OCI-LY7 (cell line): Measurements from ENCODE around the gene HOXA4.

Experiments used
- EZH2phosphoT487 ChIP-seq: fragments of 200-600 bp; sonication (generic); IDR thresholded peaks from 2 replicates; pipeline ENCODE4 v1.6.1; 2018; ENCODE audit warnings: low read depth, borderline replicate concordance, mild to moderate bottlenecking, mixed run types, antibody characterized with exemption, low read length, moderate library complexity, mixed read lengths
- TF ChIP-seq, protein P1 (sequence below): fragments of 200-600 bp; sonication (generic); conservative IDR thresholded peaks from 2 replicates; pipeline ENCODE4 v1.5.1; 2014; ENCODE audit warnings: mild to moderate bottlenecking, antibody characterized with exemption, low read length, moderate library complexity, mixed read lengths

GRCh38 chr7:27140126-27140857, 9.7 kb upstream of the HOXA4 start:
- TF ChIP-seq, protein P1, sequence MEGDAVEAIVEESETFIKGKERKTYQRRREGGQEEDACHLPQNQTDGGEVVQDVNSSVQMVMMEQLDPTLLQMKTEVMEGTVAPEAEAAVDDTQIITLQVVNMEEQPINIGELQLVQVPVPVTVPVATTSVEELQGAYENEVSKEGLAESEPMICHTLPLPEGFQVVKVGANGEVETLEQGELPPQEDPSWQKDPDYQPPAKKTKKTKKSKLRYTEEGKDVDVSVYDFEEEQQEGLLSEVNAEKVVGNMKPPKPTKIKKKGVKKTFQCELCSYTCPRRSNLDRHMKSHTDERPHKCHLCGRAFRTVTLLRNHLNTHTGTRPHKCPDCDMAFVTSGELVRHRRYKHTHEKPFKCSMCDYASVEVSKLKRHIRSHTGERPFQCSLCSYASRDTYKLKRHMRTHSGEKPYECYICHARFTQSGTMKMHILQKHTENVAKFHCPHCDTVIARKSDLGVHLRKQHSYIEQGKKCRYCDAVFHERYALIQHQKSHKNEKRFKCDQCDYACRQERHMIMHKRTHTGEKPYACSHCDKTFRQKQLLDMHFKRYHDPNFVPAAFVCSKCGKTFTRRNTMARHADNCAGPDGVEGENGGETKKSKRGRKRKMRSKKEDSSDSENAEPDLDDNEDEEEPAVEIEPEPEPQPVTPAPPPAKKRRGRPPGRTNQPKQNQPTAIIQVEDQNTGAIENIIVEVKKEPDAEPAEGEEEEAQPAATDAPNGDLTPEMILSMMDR, result no peak
- no peak for TF ChIP-seq EZH2phosphoT487
